Stimulated activated CD4-positive, alpha-beta T cell treated with anti-CD3 and anti-CD28 coated beads, Interleukin-15, amount 100 ng/mL, for 48 hours (primary cell): Measurements from ENCODE around the gene GNA14.
"Not testable (repeated sequence)": the region's sequence is repeated elsewhere in the genome, so short reads cannot be mapped to it uniquely, and the experiment has no call there.

Experiments used
- DNase-seq, 2 donors: peaks; one replicate each; pipeline ENCODE4 v3.0.0-alpha.2; 2020; ENCODE audit warnings: low read depth in 2 of 2

GNA14 gene

GRCh38 chr9:77588271-77588937 is 59.7 kb downstream of the GNA14 start:
- no peak for DNase-seq

- DNase-seq: no peak
Observed at GRCh38 chr9:77587851-77588250, 60.3 kb downstream of the GNA14 start.

GRCh38 chr9:77587042-77587441 is 61.1 kb downstream of the GNA14 start:
- DNase-seq: no peak

GRCh38 chr9:77586591-77586990 is 61.5 kb downstream of the GNA14 start:
- DNase-seq: no peak

GRCh38 chr9:77585335-77585786 is 62.8 kb downstream of the GNA14 start:
- DNase-seq: no peak

GRCh38 chr9:77584927-77585326 is 63.2 kb downstream of the GNA14 start:
- DNase-seq: not testable (repeated sequence)

- DNase-seq: no peak
Observed at GRCh38 chr9:77582961-77583576, 65.1 kb downstream of the GNA14 start.

- DNase-seq: no peak
Observed at GRCh38 chr9:77582525-77582924, 65.6 kb downstream of the GNA14 start.

GRCh38 chr9:77575785-77576184 is 72.3 kb downstream of the GNA14 start:
- no peak for DNase-seq

GRCh38 chr9:77569335-77569734 is 78.8 kb downstream of the GNA14 start:
- DNase-seq: no peak

GRCh38 chr9:77563174-77563573 is 84.9 kb downstream of the GNA14 start:
- no peak for DNase-seq

GRCh38 chr9:77562019-77562748 is 85.9 kb downstream of the GNA14 start:
- no peak for DNase-seq

- no peak for DNase-seq
Observed at GRCh38 chr9:77561331-77562018, 86.6 kb downstream of the GNA14 start.

- no peak for DNase-seq
Observed at GRCh38 chr9:77556396-77556795, 91.7 kb downstream of the GNA14 start.

GRCh38 chr9:77554586-77555105 is 93.5 kb downstream of the GNA14 start:
- DNase-seq: no peak

- DNase-seq: no peak
Observed at GRCh38 chr9:77547106-77547730, 100.9 kb downstream of the GNA14 start.

- DNase-seq: no peak
Observed at GRCh38 chr9:77546376-77546950, 101.7 kb downstream of the GNA14 start.

- DNase-seq: no peak
Observed at GRCh38 chr9:77544546-77544945, 103.6 kb downstream of the GNA14 start.

- no peak for DNase-seq
Observed at GRCh38 chr9:77543131-77543822, 104.8 kb downstream of the GNA14 start.

GRCh38 chr9:77541600-77541999 is 106.5 kb downstream of the GNA14 start:
- DNase-seq: no peak

GRCh38 chr9:77541055-77541454 is 107.1 kb downstream of the GNA14 start:
- no peak for DNase-seq
